ENCODE measurements around the gene MRPS18A.
A peak's percentile ranks its signal among the peaks of the same experiment; 100 is the strongest.
"Not testable (repeated sequence)": the region's sequence is repeated elsewhere in the genome, so short reads cannot be mapped to it uniquely, and the experiment has no call there.

MRPS18A gene

DNA sequence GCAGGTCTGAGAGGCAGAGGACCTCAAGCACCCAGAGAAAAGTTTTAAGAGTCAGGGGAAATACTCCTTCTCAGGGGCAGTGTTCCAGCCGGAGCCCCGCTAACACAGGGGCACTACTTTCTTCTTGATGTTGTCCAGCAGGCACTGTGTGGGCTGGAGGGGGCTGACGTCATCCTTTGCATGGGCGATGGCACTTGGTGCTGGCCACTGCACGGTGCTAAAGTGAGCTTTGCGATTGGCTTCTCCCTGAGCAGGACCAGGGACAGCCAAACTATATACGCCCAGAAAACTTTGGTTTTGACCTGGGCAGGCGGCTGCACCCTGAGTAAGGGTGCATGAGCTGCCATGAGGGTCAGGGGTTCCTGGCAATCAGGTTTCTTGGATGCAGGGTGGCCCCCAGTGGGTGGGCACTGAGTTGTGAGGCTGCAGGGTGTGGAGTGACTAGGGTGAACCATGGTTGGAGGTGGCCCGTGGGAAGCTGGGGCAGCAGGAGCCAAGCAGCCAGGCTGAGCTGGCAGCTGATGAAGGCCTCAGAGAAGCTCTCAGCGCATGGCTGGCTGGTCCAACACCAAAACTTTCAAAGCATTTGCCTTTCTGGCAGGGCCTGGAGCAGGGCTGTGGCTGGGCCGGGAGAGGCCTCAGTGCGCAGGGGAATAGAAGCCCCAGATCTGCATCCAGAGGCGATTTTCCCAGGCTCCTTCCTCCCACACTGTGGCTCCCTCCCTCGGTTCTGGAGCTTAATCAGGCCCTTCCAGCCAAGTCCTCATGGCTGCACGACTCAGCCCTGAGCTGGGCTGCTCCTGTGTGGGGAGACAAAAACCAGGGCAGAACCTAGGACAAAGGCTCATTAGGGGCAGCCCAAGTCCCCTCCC, 18.3 kb downstream of the MRPS18A start:
- no peak for DNase-seq

GRCh38 chr6:43668151-43669028, 19.2 kb downstream of the MRPS18A start:
- peak; percentile 88 for DNase-seq

DNA sequence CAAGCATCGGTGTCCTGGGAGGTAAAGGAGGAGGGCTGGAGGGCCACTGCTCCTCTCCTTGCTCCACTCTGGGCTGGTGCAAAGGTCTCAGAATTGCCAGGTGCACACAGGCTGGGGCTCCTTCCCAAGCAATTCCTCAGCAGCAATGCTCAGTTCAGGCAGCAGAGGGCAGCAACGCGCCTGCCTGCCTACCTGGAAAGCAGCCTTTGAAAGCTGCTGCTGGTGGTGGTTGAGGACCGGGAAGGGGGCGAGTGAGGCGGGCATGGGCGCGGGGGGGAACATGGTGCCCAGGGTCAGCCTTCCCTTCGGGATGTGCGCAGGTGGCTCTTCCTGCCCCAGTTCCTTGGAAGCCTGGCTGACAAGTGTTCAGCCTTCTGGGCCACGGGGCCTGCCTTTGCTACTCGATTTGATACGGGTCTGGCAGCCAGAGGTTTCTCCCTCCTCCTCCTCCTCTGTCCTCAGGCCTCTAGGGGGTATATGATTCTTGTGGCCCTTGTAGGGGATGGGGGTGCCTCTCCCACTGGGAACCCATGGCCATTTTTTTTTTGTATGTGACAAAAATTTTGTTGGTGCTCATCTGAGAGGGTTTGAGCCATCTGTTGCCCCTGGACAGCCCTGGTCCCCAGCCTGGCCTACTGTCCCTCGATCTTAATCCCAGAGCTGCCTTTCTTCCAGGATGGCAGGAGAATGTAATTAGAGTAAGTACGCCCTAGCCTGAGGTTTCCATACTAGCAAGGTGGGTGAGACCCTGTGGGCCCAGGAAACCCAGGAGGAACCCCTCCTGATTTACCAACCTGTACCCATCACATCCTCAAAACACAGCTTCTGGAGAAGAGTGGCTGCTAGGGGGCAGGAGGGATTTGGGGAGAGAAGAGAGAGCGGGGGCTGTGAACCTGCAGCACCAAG, 20.1 kb downstream of the MRPS18A start:
- DNase-seq = peak; percentile 76

- no peak for DNase-seq
These were observed 21.2 kb downstream of the MRPS18A start for GRCh38 chr6:43666196-43666920.

DNA sequence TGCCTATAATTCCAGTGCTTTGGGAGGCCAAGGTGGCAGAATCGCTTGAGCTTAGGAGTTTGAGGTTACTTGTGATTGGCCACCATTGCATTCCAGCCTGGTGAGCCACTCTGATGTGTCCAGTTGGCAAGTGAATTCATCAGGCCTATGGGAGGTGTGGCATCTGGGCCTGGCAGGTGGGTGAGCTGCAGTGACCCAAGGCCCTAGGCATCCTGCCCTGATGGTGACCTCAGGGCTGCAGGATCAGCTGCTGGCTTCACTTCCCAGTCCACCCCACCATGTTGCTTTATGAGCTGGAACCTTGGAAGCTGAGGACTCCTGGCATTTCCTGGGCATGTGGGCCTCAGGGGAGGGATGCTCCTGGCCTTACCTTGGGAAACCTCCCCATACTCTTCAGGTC, 22.2 kb downstream of the MRPS18A start:
- no peak for DNase-seq

- not testable (repeated sequence) for DNase-seq
These were observed 24.6 kb downstream of the MRPS18A start for GRCh38 chr6:43662948-43663347.

GRCh38 chr6:43658161-43658560, 29.4 kb downstream of the MRPS18A start:
- DNase-seq = no peak

- no peak for DNase-seq
These were observed 30.3 kb downstream of the MRPS18A start for GRCh38 chr6:43657221-43657802.

DNA sequence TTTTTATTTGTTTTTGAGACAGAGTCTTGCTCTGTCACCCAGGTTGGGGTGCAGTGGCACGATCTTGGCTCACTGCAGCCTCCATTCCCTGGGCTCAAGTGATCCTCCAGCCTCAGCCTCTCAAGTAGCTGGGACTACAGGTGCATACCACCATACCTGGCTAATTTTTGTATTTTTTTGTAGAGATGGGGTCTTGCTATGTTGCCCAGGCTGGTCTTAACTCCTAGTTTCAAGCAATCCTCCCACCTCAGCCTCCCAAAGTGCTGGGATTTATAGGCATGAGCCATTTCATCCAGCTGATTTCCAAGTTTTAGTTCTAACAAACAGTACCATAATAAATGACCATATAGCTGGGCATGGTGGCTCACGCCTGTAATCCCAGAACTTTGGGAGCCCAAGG, 34.8 kb downstream of the MRPS18A start:
- DNase-seq = not testable (repeated sequence)

DNA sequence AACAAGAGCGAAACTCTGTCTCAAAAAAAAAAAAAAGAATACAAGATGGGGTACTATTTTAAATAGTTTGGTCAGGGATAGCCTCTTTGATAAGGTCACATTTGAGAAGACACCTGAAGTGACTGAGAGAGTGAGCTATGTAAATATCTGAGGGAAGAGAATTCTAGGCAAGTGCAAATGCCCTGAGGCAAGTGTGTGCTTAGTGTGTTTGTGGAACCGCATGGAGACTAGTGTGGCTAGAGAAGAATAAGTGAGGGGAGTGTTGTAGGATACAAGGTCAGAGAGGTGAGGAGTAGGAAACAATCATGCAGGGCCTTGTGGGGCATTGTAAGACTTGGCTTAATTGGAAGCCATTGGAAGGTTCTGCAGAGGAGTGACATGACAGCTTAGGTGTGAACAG, 39.3 kb downstream of the MRPS18A start:
- no peak for DNase-seq

DNA sequence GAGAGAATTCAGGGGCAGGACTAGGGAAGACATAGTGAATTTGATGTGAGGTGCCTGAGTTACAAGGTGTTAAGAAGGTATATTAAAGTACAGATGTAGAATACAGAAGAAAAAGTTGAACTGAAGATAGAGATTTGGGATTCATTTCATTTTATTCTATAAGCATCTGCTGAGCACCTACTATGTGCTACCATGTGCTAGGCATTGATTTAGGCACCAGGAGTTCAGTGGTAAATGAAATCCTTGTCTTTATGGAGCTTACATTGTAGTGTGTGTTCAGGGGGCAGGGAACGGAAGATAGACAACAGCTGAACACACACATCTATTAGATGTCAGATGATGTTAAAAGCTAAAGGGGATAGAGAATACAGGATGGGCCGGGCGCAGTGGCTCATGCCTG, 40.0 kb downstream of the MRPS18A start:
- no peak for DNase-seq

GRCh38 chr6:43645613-43645964, 42.0 kb downstream of the MRPS18A start:
- no peak for DNase-seq

- DNase-seq = no peak
These were observed 42.5 kb downstream of the MRPS18A start, which contains the start of gene RSPH9 for GRCh38 chr6:43644940-43645612. RSPH9 (plus strand) TSS chr6:43645036; CDS start chr6:43645099, 63 bp downstream.

- no peak for DNase-seq
These were observed 47.4 kb downstream of the MRPS18A start for GRCh38 chr6:43639984-43640800.

GRCh38 chr6:43636308-43636659, 51.3 kb downstream of the MRPS18A start:
- no peak for DNase-seq

DNA sequence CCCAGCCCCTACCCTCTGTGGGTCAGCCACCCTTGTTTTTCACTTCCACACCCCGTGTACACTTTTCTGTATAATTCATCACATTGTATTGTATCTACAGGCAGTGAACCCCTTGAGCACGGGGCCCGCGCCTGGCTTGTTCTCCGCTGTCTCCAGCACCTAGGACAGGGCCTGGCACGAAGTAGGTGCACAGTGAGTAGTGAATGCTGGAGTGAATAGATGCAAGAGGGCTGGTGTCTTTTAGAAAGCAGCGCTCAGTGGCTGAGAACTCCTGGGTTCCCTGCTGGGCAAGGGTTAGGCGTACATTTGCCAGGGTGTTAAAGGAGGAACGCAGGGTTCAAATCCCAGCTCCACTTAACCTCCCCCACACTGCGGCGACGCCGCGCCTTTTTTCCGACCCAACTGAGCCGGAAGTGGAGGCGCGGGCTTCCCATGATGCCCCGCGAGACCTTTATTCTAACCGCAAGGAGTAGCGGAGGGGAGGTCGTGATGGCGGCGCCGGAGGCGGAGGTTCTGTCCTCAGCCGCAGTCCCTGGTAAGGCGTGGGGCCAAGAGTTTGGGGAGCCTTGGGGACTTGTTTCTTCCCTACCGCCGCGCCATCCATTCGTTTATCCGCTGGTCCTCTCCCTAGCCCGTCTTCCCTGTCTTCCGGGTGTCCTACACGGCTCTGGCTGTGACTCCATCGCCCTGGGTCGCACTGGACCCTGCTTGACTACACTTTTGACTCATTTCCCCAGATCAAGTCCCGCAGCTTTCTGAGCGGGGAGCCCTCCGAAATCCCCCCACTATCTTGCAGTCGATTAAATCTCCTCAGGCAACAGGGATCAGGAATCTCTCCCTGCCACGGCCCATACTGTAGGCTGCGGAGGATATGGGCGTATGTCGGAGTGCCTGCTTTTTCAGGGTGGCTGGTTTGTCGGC, 51.9 kb downstream of the MRPS18A start, which contains the start of gene MAD2L1BP:
Gene MAD2L1BP, plus strand, starts transcription at position 454 of the 921 bp plus-strand sequence. Its CDS starts 36 bp downstream, at position 490.
- peak; percentile 71 for DNase-seq

DNA sequence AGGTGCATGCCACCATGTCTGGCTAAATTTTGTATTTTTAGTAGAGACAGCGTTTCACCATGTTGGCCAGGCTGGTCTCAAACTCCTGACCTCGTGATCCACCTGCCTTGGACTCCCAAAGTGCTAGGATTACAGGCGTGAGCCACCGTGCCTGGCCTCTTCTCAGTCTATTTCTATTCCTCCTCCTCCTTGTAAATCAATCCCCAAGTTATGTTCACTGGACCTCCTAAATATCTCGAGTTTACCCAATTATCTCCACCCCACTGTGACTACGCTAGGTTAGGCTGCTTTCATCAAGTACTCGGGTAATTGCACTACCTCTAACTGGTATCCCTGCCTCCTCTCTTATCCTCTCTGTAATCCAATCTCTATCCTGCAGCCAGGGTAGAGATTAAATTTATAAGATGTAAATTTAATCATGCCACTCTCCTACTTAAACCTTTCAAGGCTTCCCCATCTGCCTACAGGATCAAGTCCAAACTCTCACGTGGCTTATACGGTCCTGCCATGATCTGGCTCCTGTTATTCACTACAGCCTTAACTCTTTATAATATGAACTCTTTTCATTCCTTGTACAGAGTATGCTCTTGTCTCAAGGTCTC, 52.8 kb downstream of the MRPS18A start:
- DNase-seq = no peak

- not testable (repeated sequence) for DNase-seq
These were observed 54.6 kb downstream of the MRPS18A start for GRCh38 chr6:43633002-43633401.
